GM21360 (cell line): ENCODE measurements around the gene SMIM11.
A peak's percentile ranks its signal among the peaks of the same experiment; 100 is the strongest.
"Not testable (repeated sequence)": the region's sequence is repeated elsewhere in the genome, so short reads cannot be mapped to it uniquely, and the experiment has no call there.

Source experiments
- ATAC-seq: cut with Tn5 transposase; IDR thresholded peaks from one replicate; pipeline ENCODE4 v1.9.1; 2021; ENCODE audit warnings: mild to moderate bottlenecking, moderate library complexity; ENCODE audit not compliant: unreplicated experiment

Gene SMIM11

DNA sequence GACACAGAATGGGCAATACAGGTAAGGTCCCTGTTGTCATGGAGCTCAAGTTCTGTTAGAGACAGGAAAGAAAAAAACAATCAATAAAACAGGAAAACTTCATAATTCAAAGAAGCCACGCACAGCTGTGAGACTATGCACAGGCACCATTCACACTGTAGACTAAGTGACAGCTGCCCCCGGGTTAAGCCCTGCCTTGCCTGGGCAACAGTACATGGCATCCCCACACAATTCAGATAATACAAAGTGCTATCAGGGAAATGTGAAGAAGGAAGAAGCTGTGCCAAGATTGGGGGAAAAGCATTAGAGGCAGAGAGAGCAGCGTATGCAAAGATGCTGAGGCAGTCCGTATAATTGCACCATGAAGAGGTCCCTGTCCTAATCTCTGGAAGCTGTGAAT lies 20.5 kb upstream of the SMIM11 start:
- no peak for ATAC-seq

DNA sequence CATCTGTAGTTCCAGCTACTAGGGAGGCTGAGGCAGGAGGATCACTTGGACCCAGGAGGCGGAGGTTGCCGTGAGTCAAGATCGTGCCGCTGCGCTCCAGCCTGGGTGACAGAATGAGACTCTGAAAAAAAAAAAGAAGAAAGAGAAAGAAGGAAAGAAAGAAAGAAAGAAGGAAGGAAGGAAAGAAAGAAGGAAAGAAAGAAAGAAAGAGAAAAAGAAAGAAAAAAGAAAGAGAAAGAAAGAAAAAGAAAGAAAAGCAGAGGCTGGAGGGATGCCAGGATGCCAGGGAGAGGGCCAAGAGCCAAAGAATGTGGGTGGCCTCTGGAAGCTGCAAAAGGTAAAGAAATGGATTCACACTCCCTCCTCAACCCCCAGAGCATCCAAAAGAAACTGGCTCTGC lies 19.7 kb upstream of the SMIM11 start:
- ATAC-seq, result no peak

GRCh38 chr21:34357889-34358288 lies 17.4 kb upstream of the SMIM11 start:
- ATAC-seq, result no peak

GRCh38 chr21:34358866-34359265 lies 16.4 kb upstream of the SMIM11 start:
- no peak for ATAC-seq

DNA sequence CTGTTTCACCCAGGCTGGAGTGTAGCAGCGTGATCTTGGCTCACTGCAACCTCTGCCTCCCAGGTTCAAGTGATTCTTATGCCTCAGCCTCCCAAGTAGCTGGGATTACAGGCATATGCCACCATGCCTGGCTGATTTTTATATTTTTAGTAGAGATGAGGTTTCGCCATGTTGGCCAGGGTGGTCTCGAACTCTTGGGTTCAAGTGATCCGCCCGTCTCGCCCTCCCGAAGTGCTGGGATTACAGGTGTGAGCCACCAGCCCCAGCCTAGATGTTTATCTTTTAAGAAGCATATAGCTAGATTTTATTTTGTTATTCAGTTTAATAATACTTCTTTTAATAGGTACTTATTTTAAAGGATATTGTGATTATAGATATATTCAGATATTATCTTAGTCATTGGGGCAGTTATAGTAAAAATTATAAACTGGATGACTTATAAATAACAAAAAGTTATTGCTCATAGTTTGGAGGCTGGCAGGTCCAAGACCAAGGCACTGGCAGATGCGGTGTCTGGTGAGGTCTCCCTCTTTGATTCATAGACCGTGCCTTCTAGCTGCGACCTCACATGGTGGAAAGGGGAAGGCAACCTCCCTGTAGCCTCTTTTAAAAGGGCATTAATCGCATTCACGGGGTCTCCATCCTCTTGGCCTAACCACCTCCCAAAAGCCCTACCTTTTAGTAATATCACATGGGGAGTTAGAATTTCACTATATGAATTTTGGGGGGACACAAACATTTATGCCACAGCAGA lies 14.6 kb upstream of the SMIM11 start:
- no peak for ATAC-seq

DNA sequence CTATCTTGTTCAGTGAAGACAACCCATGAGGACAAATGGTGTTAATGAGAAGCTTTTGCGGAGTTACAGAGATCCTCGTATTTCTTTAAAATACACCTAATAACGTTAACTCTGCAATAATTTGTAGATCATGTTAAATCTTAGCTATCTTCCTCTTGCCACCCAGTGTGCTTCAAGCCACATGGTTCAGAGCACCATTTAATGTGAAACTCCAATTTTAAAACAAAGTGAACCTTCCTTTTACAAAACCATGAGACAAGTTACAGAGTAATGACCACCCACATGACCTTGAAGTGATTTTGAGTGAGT lies 13.2 kb upstream of the SMIM11 start:
- ATAC-seq, result no peak

GRCh38 chr21:34362670-34363069 lies 12.6 kb upstream of the SMIM11 start:
- no peak for ATAC-seq

DNA sequence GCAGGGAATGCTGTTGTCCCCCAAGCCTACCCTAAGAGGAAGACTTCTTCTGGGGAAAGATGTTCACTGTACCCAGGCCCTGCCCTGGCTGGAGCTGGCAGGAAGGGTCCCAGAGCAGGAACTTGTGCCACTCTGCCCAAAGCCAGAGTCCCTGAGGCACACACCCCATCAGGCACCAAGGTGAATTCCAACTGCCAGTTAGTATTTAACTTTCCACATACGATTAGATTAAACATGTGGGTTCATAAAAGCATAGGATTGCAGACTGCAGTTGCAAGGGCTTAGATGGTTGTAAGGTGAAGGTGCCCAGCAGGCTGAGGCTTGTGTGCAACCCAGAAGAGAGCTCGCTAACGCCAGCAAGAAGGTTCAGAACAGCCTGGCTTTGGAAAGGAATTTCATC lies 11.6 kb upstream of the SMIM11 start, which contains the start of gene KCNE2:
TSS of gene KCNE2 (plus strand) at position 274 of the 400 bp plus-strand sequence. CDS start 6,473 bp downstream, outside the sequence.
- ATAC-seq, result no peak

GRCh38 chr21:34364921-34365320 lies 10.4 kb upstream of the SMIM11 start:
- ATAC-seq, result no peak

DNA sequence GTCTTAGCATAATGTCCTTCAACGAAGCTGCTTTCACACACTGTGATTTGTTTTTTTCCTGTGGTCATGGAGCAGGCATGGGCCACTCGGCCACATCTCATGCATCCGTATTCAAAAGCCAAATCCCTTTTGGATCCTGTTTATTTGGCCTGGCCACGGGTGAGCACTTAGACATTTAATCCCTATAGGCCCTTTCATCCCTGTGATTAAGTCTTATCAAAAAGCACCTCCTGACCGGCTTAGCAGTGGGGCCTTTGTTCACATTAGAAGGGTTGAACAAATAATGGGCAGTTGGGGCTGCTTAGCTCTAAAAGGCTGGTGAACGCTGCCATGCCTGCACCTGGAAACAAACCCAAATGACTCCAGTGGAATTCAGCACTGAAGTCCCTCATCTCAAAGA lies 9.5 kb upstream of the SMIM11 start:
- ATAC-seq, result no peak

- ATAC-seq, result no peak
Observed at GRCh38 chr21:34367320-34367935, 7.9 kb upstream of the SMIM11 start.

DNA sequence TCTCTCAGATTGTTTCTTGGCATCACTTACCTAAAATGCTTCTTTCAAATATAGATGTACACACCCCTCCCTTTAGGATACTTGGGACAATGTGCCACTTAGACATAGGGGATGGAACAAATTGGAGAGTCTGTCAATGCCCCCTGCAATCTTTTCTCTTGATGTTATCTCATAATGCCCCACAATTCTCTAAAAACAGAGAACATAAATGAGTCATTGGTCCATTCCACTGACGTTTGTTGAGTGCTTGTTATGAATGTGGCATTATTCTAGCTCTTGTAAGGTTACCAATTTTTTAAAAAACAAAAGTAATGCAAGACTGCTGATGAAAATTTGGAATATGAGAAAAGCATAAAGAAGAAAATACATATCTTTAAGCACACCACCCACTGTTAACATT lies 5.6 kb upstream of the SMIM11 start:
- ATAC-seq, result no peak

DNA sequence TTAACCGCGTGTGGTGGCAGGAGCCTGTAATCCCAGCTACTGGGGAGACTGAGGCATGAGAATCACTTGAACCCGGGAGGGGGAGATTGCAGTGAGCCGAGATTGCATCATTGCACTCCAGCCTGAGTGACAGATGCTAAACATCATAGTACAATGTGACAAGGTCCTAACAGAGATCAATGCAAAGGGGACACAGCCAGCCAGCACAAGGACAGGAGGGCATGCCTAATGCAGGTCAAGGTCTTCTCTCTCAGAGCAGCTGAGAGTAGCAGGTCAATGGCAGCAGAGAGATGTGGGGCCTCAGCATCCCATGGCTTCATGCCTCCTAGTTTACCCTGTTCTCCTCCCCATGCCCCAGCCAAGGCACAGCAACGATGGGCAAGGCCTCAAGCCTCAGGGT lies 3.0 kb upstream of the SMIM11 start:
- no peak for ATAC-seq

- not testable (repeated sequence) for ATAC-seq
Observed at GRCh38 chr21:34374462-34374861, 845 bp upstream of the SMIM11 start.

GRCh38 chr21:34375619-34375972 lies 289 bp downstream of the SMIM11 start:
- peak; percentile 54 for ATAC-seq

DNA sequence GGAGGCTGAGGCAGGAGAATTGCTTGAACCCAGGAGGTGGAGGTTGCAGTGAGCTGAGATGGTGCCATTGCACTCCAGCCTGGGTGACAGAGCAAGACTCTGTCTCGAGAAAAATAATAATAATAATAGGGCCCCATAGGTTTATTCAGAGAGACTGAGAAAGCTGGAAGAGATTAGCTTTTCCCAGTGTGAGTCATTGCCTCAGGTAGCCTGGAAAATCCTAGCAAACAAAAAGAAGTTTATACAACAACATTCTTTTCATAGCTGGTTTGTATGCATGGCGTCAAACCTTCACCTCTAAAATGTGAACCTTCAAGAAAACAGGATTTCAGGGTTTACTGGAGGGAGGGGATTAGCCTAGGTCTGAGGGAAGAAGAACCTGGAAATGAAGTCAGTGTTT lies 7.8 kb downstream of the SMIM11 start:
- not testable (repeated sequence) for ATAC-seq

DNA sequence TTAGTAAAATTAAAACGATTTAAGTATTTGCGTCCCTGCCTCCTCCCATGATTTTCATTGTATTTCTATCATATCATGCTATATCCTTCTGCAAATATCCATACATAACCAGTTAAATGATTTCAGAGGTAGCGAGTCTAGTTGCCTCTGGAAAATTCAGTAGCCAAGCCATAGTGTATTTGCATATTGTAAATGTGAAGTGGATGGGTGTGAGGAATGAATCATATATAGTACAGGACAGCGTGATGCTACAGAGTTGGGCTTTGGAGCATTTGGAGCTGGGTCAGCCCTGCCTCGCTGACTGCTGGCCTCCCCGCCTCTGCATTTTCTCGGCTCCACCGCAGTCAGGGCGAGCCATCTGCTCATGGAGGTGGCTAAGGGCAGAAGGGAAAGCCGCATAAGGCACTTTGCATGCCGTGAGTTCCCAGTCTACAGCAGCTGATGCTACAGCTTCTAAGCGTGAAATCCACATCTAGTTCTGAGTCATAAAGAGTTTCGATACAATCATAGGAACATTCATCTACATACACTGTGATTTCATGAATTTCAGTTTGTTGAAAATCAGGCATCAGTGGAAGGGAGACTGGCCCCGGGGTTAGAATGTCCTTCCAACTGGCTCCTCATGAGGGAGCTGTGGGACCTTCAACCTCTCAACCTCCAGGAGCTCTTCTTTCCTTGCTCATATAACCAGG lies 8.6 kb downstream of the SMIM11 start:
- ATAC-seq, result peak; percentile 85

DNA sequence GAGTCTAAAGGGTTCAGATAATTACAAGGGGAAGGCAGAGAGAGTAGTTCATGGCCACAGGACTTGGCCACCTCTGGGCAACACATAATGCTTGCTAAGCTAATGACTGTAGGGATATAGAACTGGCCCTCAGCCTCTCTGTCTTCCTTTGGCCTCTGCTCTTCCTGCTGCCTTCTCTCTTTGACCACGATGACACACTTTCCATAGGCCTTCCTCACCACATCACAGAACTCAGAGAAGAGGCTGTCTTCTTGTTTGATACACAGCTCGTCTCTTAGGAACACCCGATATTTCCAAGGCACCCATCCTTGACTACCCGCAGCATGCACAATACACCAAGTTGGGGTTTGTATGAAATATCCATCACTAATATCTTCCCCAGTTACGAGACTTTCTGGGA lies 25.2 kb downstream of the SMIM11 start:
- not testable (repeated sequence) for ATAC-seq

GRCh38 chr21:34404742-34405141 lies 29.4 kb downstream of the SMIM11 start:
- ATAC-seq, result not testable (repeated sequence)

GRCh38 chr21:34405686-34406085 lies 30.4 kb downstream of the SMIM11 start:
- ATAC-seq, result not testable (repeated sequence)

DNA sequence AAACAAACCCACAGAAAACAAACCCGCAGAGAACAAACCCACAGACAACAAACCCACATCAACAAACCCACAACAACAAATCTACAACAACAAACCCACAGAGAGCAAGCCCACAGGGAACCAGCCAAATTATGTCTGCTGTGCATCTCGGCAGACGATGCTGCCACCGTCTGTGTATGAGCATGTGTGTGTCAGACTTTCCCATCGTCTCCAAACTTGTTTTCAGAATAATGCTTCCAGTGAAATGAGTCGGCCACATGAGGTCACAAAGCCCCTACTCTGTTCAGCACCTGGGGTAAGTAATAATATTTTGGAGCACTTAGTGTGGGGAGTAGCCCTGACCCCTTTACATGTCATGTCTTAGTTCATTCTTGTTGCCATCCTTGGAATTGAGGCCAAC lies 30.8 kb downstream of the SMIM11 start:
- ATAC-seq, result not testable (repeated sequence)

DNA sequence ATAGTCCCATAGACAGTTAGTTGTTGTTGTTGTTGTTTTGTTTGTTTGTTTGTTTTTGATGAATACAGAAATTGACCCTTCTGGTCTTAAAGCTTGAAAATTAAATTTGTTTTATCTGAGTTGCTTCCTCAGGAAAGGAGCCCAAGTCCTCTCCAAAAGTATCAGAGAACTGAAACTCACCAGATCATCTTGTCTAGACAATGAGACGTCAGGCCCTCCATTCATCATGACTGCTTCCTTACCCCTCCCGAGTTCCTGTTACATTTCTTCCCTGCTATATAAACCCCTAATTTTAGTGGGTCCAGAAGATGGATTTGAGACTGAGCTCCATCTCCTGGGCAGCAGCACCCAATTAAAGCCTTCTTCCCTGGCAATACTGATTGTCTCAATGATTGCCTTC lies 31.4 kb downstream of the SMIM11 start:
- ATAC-seq, result not testable (repeated sequence)
